GM12878 (cell line): Measurements from ENCODE around the gene ABR. TPM values are rescaled to one million over a fixed set of nuclear protein-coding genes. Genes with fewer than 3 reads are reported as not detected.

ENCODE experiments used
- ATAC-seq: fragments of 200-7000 bp; cut with Tn5 transposase; 3 replicates; pipeline ENCODE4 v1.9.1; 2020; ENCODE audit warnings: mild to moderate bottlenecking, moderate library complexity
- BruUV-seq: library from RNA; stranded (reverse); fragments of 400-500 nt; replicated peaks from 2 replicates; lab custom pipeline; 2021; lab: Mats Ljungman, UMichigan
- CTCF ChIA-PET: fragments of 300-600 bp; sonication (Branson Sonifier 250); formaldehyde crosslinking; extraction: SDS; loops from one replicate; lab custom pipeline; 2021; ENCODE audit warnings: inconsistent platforms; lab: Yijun Ruan, JAX
- POLR2A ChIA-PET: fragments of 350-600 bp; formaldehyde crosslinking; extraction: SDS; loops from one replicate; lab custom pipeline; 2021; ENCODE audit warnings: inconsistent platforms; lab: Charles Lee
- RAD21 ChIA-PET: fragments of 300-600 bp; sonication (Branson Sonifier 250); formaldehyde crosslinking; loops from one replicate; lab custom pipeline; 2023; ENCODE audit warnings: antibody characterized with exemption; ENCODE audit not compliant: unreplicated experiment; lab: Charles Lee
- SMC1A ChIA-PET: fragments of 300-600 bp; sonication (Branson Sonifier 250); formaldehyde crosslinking; loops from one replicate; lab custom pipeline; 2023; ENCODE audit not compliant: unreplicated experiment, uncharacterized antibody; lab: Charles Lee
- DNase-seq: peaks from one replicate; pipeline ENCODE4 v3.0.0-alpha.2; 2011; ENCODE audit warnings: low read depth, low spot score
- FAIRE-seq: peaks from 3 replicates; lab custom pipeline; 2011; peaks lifted over from hg19 to GRCh38; lab: Jason Lieb, UNC
- H2AFZ ChIP-seq: 2 replicates; pipeline ENCODE4 v1.6.0; 2011; ENCODE audit warnings: low read depth, low read length, control low read depth; ENCODE audit not compliant: control insufficient read depth
- H3K27ac ChIP-seq: 2 replicates; pipeline ENCODE4 v1.5.1; 2011; ENCODE audit warnings: control low read depth; ENCODE audit not compliant: control insufficient read depth, insufficient read depth
- H3K27me3 ChIP-seq, 2 experiments: replicated peaks in 1 of 2; 2 replicates each; pipeline versions ENCODE4 v1.6.0 to v1.6.1; 2011; ENCODE audit warnings: low read length in 1 of 2; ENCODE audit not compliant: control insufficient read depth in 2 of 2, insufficient read depth in 2 of 2
- H3K36me3 ChIP-seq, 2 experiments: 2 replicates each; pipeline ENCODE4 v1.5.1; 2011; ENCODE audit warnings: low read length in 1 of 2; ENCODE audit not compliant: control insufficient read depth in 2 of 2, insufficient read depth in 2 of 2
- H3K4me1 ChIP-seq: 2 replicates; pipeline ENCODE4 v1.6.1; 2011; ENCODE audit warnings: mild to moderate bottlenecking, low read length, moderate library complexity, mixed read lengths; ENCODE audit not compliant: control insufficient read depth, insufficient read depth
- H3K4me2 ChIP-seq: 2 replicates; pipeline ENCODE4 v1.6.0; 2011; ENCODE audit warnings: control low read depth; ENCODE audit not compliant: control insufficient read depth, insufficient read depth
- H3K4me3 ChIP-seq: fragments of 200-600 bp; sonication (generic); 2 replicates; pipeline ENCODE4 v1.5.1; 2016
- H3K79me2 ChIP-seq: 2 replicates; pipeline ENCODE4 v1.6.0; 2011; ENCODE audit warnings: low read length; ENCODE audit not compliant: control insufficient read depth, insufficient read depth
- H3K9ac ChIP-seq: 2 replicates; pipeline ENCODE4 v1.8.0; 2011; ENCODE audit warnings: low read length, control low read depth, mixed read lengths; ENCODE audit not compliant: control insufficient read depth, insufficient read depth
- H3K9me3 ChIP-seq: replicated peaks from 3 replicates; pipeline ENCODE4 v1.5.1; 2011; ENCODE audit warnings: mild to moderate bottlenecking, low read length; ENCODE audit not compliant: control insufficient read depth, insufficient read depth
- H4K20me1 ChIP-seq: 2 replicates; pipeline ENCODE4 v1.6.0; 2011; ENCODE audit not compliant: control insufficient read depth, insufficient read depth
- BCL11A ChIP-seq: IDR thresholded peaks from 2 replicates; pipeline ENCODE4 v1.6.1; 2011; ENCODE audit warnings: low read depth, low read length
- CHD2 ChIP-seq: IDR thresholded peaks from 2 replicates; pipeline ENCODE4 v1.6.1; 2011; ENCODE audit warnings: low read depth, low read length, improper control_type of control experiment, borderline replicate concordance
- ESRRA ChIP-seq: IDR thresholded peaks from 2 replicates; pipeline ENCODE4 v1.6.1; 2012; ENCODE audit warnings: mild to moderate bottlenecking, low read length, improper control_type of control experiment
- EZH2 ChIP-seq: IDR thresholded peaks from 2 replicates; pipeline ENCODE4 v1.6.1; 2012; ENCODE audit warnings: low read depth, mild to moderate bottlenecking, control low read depth, inconsistent platforms, low read length, borderline replicate concordance; ENCODE audit not compliant: control insufficient read depth
- IKZF2 ChIP-seq, 2 experiments: fragments of 450-650 bp; IDR thresholded peaks; 2 replicates each; pipeline ENCODE4 v1.6.1; 2017; ENCODE audit warnings: mild to moderate bottlenecking in 2 of 2, moderate library complexity in 2 of 2
- SMAD1 ChIP-seq: fragments of 450-650 bp; IDR thresholded peaks from 2 replicates; pipeline ENCODE4 v1.6.1; 2018; ENCODE audit warnings: mild to moderate bottlenecking, low read depth; ENCODE audit not compliant: partially characterized antibody
- SMAD5 ChIP-seq: IDR thresholded peaks from 2 replicates; pipeline ENCODE4 v1.6.1; 2016; ENCODE audit warnings: antibody characterized with exemption, low read depth
- SREBF2 ChIP-seq: IDR thresholded peaks from 2 replicates; pipeline ENCODE4 v1.6.1; 2012; ENCODE audit warnings: mild to moderate bottlenecking, low read length
- YBX1 ChIP-seq: fragments of 450-650 bp; IDR thresholded peaks from 2 replicates; pipeline ENCODE4 v1.6.1; 2016; ENCODE audit warnings: antibody characterized with exemption
- YY1 ChIP-seq: IDR thresholded peaks from 2 replicates; pipeline ENCODE4 v1.6.1; 2011; ENCODE audit warnings: low read depth, mild to moderate bottlenecking, low read length
- ZBED1 ChIP-seq: IDR thresholded peaks from 2 replicates; pipeline ENCODE4 v1.6.1; 2016; ENCODE audit warnings: borderline replicate concordance
- WGBS: methylation state at CpG from one replicate; pipeline ENCODE4 v1.1.6; 2016; ENCODE audit warnings: low lambda C conversion rate; ENCODE audit not compliant: insufficient replicate concordance, insufficient coverage; ENCODE audit errors: missing lambda C conversion rate; 5-methylcytosine and 5-hydroxymethylcytosine counted together
- in situ Hi-C: fragments of 300-500 bp; cut with MboI; formaldehyde crosslinking; loops from 9 replicates; pipeline ENCODE4 v1.14.3; 2018; ENCODE audit warnings: mixed read lengths
- intact Hi-C: fragments of 100-400 bp; cut with micrococcal nuclease; formaldehyde crosslinking; loops from one replicate; pipeline ENCODE4 v1.14.2; 2022; ENCODE audit not compliant: unreplicated experiment
- polyA plus RNA-seq, 11 experiments: library from polyadenylated mRNA; depleted of rRNA in 4 of 11; unstranded in 6 of 11; stranded (reverse) in 5 of 11; fragments of >200 nt; fragmentation: Nextera tagmentation in 4 of 11; fragmentation: Illumina TruSeq in 1 of 11; extraction: Ambion mirVana in 4 of 11; extraction: Trizol in 1 of 11; gene quantifications; 1 replicate in 1 of 11; 2 replicates in 10 of 11; pipeline versions ENCODE4 v1.2.1 to v1.2.3, GENCODE V29; 2011 to 2016; ENCODE audit warnings: inconsistent platforms in 2 of 11, missing spikeins in 2 of 11, low read depth in 1 of 11
- total RNA-seq, 4 experiments: library from RNA; depleted of rRNA in 3 of 4; stranded (reverse); fragments of >200 nt in 3 of 4; fragmentation: Illumina TruSeq in 1 of 4; extraction: Trizol in 1 of 4; gene quantifications; 2 replicates each; pipeline versions ENCODE4 v1.2.1 to v1.2.3, GENCODE V29; 2013 to 2021
- TF ChIP-seq, protein P1 (sequence below): fragments of 450-650 bp; IDR thresholded peaks from 2 replicates; pipeline ENCODE4 v1.6.1; 2018; ENCODE audit warnings: mild to moderate bottlenecking, low read depth, moderate library complexity; ENCODE audit not compliant: partially characterized antibody

ABR gene
- total and polyA plus RNA-seq, 10 of the 15 experiments (the other 5 are each of a cell fraction or from before 2014, with no cell fraction given): 1.4 to 112 (median 30.0) TPM

DNA sequence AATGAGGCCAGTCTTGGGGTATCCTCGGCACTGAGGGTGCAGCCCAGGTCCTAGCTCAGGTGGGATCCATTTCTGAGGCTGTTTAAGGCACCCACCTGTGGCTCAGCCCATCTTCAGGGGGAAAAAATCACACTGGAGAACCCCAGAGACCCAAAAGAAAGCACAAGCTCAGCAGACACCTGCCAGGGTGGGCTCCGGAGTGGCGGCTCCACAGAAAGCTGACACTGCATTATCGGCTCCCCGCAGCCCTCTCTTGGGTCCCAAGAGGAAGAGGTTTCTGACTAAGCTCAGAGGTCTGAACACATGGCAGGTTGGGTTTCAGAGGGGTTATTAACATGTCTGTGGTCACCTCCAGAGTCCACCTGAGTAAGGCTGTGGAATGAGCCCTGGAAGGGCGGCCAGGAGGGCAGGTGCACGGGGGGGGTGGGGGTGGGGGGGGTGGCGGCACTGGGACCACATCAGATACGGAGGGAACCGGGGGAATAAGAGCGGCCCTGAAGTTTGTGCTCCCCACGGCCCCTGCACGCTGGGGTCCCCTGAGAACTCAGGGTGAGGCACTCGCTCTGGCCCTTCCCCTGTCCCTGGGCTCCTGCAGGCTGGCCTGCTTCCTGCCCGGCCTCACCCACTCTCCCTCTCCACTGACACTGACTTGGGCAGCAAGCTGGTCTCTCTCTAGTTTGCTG lies 103.3 kb downstream of the ABR start:
- ChIA-PET SMC1A (no interaction called here), RAD21 (no interaction called here), CTCF (interaction anchor here (0.7 kb wide), 1 partner anchor 21 kb away, joined by 3 read pairs; no protein-coding TSS in a partner anchor), POLR2A (no interaction called here)
- Histone ChIP-seq H3K27me3 (no peaks in the 10 kb centered on the region), H3K4me2 (no peak overlapping the region), H3K4me1 (no peaks in the 10 kb centered on the region), H3K9me3 (no peaks in the 10 kb centered on the region), H2AFZ (no peak overlapping the region), H3K79me2 (no peaks in the 10 kb centered on the region), H3K27ac (no peak overlapping the region), H3K9ac (no peak overlapping the region), H4K20me1 (no peaks in the 10 kb centered on the region), H3K4me3 (no peak overlapping the region), H3K36me3 (peaks cover 7 to 8% of the 10 kb centered on the region in 2 experiments; a peak in 3 of 4 replicates)
- FAIRE-seq (no peak), ATAC-seq (no peak), DNase-seq (no peak)
- intact Hi-C loops (no loop called here), in situ Hi-C loops (no loop called here)
- whole genome bisulfite sequencing: 91% methylated on average over 15 of the region's 15 CpGs
- BruUV-seq: no TSS peak
- no peak for TF ChIP-seq ESRRA
- TF ChIP-seq EZH2: no peak
- TF ChIP-seq, protein P1, sequence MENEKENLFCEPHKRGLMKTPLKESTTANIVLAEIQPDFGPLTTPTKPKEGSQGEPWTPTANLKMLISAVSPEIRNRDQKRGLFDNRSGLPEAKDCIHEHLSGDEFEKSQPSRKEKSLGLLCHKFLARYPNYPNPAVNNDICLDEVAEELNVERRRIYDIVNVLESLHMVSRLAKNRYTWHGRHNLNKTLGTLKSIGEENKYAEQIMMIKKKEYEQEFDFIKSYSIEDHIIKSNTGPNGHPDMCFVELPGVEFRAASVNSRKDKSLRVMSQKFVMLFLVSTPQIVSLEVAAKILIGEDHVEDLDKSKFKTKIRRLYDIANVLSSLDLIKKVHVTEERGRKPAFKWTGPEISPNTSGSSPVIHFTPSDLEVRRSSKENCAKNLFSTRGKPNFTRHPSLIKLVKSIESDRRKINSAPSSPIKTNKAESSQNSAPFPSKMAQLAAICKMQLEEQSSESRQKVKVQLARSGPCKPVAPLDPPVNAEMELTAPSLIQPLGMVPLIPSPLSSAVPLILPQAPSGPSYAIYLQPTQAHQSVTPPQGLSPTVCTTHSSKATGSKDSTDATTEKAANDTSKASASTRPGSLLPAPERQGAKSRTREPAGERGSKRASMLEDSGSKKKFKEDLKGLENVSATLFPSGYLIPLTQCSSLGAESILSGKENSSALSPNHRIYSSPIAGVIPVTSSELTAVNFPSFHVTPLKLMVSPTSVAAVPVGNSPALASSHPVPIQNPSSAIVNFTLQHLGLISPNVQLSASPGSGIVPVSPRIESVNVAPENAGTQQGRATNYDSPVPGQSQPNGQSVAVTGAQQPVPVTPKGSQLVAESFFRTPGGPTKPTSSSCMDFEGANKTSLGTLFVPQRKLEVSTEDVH: no peak
- no peak for TF ChIP-seq SMAD5
- TF ChIP-seq ZBED1: no peak
- TF ChIP-seq YBX1: no peak
- no peak for TF ChIP-seq IKZF2 (IDR thresholded peaks at IDR 0.05)
- no peak for TF ChIP-seq CHD2
- no peak for TF ChIP-seq SREBF2
- TF ChIP-seq SMAD1: no peak
- TF ChIP-seq BCL11A: no peak
- no peak for TF ChIP-seq YY1
